GM19238 (cell line): ENCODE results near the gene SLC35E3.
"Not testable (repeated sequence)": the region's sequence is repeated elsewhere in the genome, so short reads cannot be mapped to it uniquely, and the experiment has no call there.

Experiments used
- DNase-seq: peaks from one replicate; pipeline ENCODE4 v3.0.0; 2011; ENCODE audit warnings: low spot score; ENCODE audit not compliant: insufficient read length

The SLC35E3 gene

GRCh38 chr12:68811573-68811972, 65.6 kb downstream of the SLC35E3 start:
- not testable (repeated sequence) for DNase-seq

DNA sequence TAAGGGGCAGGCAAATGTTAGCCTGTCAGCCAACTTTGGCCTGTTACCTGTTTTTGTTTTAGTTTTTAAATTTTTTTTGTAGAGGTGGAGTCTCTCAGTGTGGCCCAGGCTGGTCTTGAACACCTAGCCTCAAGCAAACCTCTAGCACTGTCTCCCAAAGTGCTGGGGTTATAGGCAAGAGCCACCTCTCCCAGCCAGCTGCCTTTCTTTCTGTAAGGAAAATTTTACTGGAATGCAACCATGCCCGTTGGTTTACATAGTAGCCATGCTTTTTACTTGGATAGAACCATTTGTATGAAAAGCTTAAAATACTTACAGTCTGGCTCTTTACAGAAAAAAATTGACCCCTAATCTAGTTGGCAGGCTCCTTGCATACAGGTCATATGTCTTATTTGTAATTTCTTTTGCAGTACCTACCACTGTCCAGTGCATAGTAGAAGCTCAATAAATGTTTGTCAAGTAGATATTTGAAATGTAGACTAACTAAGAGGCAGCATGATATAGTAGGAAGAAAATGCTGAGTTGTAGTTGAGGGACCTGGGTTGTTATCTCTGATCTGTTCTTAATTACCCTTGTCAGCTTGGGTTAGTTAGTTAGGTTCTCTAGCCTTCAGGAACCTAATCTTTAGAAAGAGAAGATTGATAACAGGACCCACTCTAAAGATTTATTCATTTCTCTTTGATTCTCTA, 66.7 kb downstream of the SLC35E3 start:
- no peak for DNase-seq

DNA sequence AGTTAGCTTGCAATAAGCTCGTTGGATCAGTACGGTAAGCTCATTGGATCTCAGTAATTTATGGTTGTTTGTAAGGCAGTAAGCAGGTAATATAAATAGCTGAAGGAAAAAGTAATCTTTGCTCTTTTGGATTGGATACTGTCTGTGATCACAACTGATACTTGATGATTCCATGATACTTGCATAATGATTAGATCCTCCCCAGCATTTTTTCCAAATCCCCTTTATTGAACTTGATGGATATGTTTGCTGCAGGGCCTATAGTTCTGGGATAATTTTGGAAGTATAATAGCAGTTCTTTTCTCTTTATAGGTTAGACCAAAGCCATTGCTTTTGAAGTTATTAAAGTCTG, 67.2 kb downstream of the SLC35E3 start:
- DNase-seq, result no peak

DNA sequence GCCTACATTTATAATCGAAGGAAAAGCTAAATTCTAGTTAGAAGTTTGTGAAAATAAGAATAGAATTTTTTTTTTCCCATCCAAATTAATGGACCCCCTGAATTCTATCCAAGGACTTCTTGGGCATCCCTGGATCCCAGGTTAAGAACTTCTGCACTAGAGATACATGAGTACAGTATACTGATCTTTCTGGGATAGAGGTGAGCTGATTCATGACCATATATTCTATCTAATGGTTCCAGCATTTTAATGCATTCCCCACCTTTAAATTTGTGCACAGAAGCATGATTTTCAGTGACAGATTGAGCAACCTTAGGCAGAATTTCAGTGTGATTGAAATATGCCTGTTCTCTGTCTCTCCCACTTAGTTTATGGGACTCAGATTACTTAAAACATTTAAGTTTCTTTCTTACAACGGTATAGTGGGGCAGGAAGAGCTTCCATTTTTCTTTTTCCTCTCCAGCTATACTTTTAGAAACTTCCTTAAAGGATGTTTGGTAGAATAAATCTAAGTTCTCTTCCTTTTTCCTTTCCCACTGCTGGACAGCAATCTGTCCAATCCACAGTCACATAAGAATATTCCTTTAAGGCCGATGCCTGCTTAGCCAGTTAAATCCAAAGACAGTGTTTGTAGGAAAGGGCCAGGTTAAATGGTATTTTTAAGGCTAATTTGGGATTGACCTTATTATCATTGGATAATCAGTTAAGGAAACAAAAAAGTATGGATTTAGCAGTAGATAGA, 68.7 kb downstream of the SLC35E3 start:
- no peak for DNase-seq

DNA sequence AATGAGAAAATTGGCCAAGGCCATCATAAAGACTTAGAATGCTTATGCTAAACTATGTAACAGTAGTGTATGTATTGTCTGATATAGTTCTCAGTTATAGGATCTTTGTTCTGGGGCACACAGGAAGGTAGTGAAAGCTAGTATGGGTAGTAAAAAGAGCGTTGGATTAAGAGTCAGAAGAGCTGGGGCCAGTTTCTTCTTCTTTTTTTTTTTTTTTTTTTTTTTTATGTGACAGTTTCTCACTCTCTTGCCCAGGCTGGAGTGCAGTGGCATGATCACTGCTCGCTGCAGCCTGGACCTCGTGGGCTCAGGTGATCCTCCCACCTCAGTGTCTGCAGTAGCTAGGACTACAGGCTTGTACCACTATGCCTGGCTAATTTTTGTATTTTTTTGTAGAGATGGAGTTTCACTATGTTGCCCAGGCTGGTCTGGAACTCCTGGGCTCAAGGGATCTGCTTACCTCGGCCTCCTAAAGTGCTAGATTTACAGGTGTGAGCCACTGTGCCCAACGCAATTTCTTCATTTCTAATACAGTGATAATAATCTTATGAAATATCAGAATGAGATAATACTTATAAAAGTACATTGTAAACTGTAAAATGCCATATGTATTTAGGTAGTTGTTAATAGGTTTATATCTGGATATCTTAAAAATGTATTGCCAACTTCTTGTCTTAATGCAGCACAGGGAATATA, 69.4 kb downstream of the SLC35E3 start:
- no peak for DNase-seq

DNA sequence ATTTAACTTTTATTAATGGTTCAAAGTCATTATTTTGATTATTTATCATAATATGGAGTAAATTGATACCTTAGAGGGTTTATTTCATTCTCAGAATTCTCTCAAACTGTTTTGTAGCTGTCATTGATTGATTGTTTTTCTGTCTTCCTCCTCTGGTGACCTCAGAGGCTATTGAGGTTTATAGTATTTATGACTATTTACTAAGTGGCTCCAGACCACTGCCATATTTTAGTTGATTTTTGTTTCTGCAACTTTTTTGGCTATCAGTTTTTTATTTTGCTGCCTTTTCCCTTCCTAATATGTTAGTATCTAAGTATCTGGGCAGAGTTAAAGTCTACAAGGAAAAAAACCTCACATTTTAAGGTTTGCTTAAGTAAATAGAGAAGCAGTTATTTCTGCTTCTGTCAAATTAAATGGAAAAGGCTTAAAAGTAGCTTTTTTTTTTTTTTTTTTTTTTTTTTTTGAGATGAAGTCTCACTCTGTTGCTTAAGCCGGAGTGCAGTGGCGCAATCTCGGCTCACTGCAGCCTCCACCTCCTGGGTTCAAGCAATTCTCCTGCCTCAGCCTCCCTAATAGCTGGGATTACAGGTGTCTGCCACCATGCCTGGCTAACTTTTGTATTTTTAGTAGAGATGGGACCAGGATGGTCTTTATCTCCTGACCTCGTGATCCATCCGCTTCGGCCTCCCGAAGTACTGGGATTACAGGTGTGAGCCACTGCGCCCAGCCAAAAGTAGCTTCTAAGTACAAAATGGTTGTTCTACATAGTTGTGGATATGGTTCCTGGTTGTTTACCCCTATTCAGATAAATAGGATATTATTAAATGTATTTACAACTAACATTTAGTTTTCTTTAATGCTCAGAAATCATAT, 70.2 kb downstream of the SLC35E3 start:
- DNase-seq, result no peak

DNA sequence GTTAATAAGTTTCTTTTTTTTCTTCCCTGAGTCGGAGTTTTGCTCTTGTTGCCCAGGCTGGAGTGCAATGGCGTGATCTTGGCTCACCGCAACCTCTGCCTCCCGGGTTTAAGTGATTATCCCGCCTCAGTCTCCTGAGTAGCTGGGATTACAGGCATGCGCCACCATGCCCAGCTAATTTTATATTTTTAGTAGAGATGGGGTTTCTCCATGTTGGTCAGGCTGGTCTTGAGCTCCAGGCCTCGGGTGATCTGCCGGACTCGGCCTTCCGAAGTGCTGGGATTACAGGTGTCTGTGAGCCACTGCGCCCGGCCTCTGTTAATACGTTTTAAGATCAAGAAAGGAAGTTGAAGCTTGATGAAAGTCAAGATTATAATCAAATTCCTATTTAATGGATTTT, 73.5 kb downstream of the SLC35E3 start:
- DNase-seq, result not testable (repeated sequence)

DNA sequence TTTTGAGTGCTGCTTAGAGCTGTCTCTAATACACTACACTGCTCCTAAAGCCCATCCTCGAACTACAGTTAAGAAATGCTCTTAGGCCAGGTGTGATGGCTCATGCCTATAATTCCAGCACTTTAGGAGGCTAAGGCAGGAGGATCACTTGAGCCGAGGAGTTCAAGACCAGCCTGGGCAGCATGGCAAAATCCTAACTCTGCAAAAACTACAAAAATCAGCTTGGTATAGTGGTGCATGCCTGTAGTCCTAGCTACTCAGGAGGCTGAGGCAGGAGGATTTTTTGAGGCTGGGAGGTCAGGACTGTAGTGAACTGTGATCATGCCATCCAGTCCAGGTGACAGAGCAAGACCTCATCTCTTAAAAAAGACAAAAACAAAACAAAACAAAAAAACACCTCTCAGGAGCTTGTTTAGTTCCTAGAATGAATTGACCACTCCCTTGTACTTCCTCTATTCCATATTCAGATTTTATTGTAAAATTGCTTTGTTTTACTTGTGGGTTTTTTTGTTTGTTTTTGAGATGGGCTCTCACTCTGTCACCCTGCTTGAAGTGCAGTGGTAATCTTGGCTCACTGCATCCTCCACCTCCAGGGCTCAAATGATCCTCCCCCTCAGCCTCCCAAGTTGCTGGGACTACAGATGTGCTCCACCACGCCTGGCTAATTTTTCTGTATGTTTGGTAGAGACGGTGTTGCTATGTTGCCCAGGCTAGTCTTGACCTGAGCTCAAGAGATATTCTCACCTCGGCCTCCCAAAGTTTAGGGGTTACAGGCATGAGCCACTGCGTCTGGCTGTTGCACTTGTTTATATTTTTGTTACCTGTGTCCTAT, 75.6 kb downstream of the SLC35E3 start:
- DNase-seq, result no peak

GRCh38 chr12:68823696-68824095, 77.7 kb downstream of the SLC35E3 start:
- no peak for DNase-seq

- no peak for DNase-seq
Observed at GRCh38 chr12:68824131-68824530, 78.2 kb downstream of the SLC35E3 start.

- no peak for DNase-seq
Observed at GRCh38 chr12:68824597-68825250, 78.7 kb downstream of the SLC35E3 start.

DNA sequence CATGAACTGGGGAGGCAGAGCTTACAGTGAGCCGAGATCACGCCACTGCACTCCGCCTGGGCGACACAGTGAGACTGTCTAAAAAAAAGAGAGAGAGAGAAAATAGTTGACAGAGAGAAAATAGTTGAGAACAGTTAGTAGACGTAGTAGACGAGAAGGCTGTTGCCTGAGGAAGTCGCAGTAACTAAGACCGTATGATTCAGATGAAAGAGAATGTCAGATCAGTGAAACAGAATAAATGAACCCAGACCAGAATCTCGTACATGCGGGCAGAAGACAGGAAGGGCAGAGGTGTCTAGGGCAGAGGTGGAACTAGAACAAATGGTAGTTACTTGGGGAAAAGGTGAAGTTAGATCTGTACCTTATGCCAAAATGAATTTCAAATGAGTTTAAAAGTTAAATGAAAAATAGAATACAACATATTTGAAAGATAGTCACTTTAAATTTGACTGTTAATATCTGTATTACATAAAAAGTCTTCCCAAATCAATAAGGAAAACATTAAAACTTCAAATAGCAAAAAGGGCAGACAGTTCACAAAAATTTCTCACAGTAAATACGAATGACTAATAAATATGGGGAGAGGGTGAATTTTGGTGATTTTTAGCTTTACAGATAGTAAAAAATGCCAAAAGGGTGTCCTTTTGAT, 79.7 kb downstream of the SLC35E3 start:
- no peak for DNase-seq

GRCh38 chr12:68827895-68828671, 82.1 kb downstream of the SLC35E3 start:
- no peak for DNase-seq

DNA sequence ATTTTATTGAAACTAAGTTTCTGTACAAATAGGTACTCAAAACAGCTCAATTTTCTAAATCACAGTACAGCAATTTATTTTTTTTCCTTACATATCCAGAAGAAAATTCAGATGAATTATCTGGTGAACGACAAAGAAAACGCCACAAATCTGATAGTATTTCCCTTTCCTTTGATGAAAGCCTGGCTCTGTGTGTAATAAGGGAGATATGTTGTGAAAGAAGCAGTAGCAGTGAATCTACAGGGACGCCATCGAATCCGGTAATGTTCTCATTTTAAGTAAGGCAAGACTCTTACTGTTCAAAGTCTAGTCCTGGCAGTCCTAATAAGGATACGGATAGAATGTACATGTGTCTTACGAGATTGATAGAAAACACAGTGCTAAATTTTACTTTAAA, 82.7 kb downstream of the SLC35E3 start:
- no peak for DNase-seq
